K562 (cell line): ENCODE measurements around the gene CARM1. TPM values are rescaled to one million over a fixed set of nuclear protein-coding genes. Genes with fewer than 3 reads are reported as not detected.

Experiments
- BRF1 ChIP-seq: IDR thresholded peaks from 3 replicates; pipeline ENCODE4 v1.6.1; 2011; ENCODE audit warnings: borderline replicate concordance, mild to moderate bottlenecking; ENCODE audit not compliant: insufficient read length; ENCODE audit errors: extremely low read depth
- FOXP1 ChIP-seq: sonication (generic); formaldehyde crosslinking; IDR thresholded peaks from 2 replicates; pipeline ENCODE4 v1.8.0; 2022; ENCODE audit warnings: mild to moderate bottlenecking, missing genetic modification reagents
- GABPB2 ChIP-seq: fragments of 250-450 bp; sonication (Bioruptor Pico); conservative IDR thresholded peaks from 2 replicates; pipeline ENCODE4 v1.5.1; 2021; ENCODE audit warnings: mild to moderate bottlenecking
- HSF4 ChIP-seq: fragments of 250-450 bp; sonication (Bioruptor Pico); IDR thresholded peaks from 2 replicates; pipeline ENCODE4 v2.1.2; 2022; ENCODE audit warnings: mild to moderate bottlenecking, moderate library complexity, borderline replicate concordance
- KDM2B ChIP-seq: fragments of 250-450 bp; sonication (Bioruptor Pico); IDR thresholded peaks from 2 replicates; pipeline ENCODE4 v1.8.0; 2021; ENCODE audit warnings: mild to moderate bottlenecking, moderate library complexity
- LARP7 ChIP-seq: fragments of 450-650 bp; IDR thresholded peaks from 2 replicates; pipeline ENCODE4 v1.6.1; 2016
- MYC ChIP-seq, 2 experiments: fragments of 250-450 bp in 1 of 2; sonication (Bioruptor Pico) in 1 of 2; IDR thresholded peaks; 2 replicates each; pipeline versions ENCODE4 v1.5.1 to v1.6.1; 2012 to 2021; ENCODE audit warnings: low read depth in 2 of 2, borderline replicate concordance in 1 of 2, improper control_type of control experiment in 1 of 2, low read length in 1 of 2, mild to moderate bottlenecking in 1 of 2, moderate library complexity in 1 of 2
- PRPF4 ChIP-seq: fragments of 200-400 bp; formaldehyde crosslinking; IDR thresholded peaks from one replicate; pipeline ENCODE4 v1.6.1; 2017; ENCODE audit warnings: low read length, low read depth, mild to moderate bottlenecking; ENCODE audit not compliant: insufficient read depth, poor library complexity, severe bottlenecking
- XRCC4 ChIP-seq: IDR thresholded peaks from one replicate; pipeline ENCODE4 v1.6.1; 2011; ENCODE audit not compliant: insufficient read depth, insufficient read length; ENCODE audit errors: extremely low read depth
- ZNF134 ChIP-seq: fragments of 250-450 bp; sonication (Bioruptor Pico); conservative IDR thresholded peaks from 2 replicates; pipeline ENCODE4 v1.4.0; 2020
- ZNF408 ChIP-seq: fragments of 250-450 bp; sonication (Bioruptor Pico); IDR thresholded peaks from 2 replicates; pipeline ENCODE4 v1.4.0; 2020; ENCODE audit warnings: low read depth, mild to moderate bottlenecking, moderate library complexity
- ZNF561 ChIP-seq: fragments of 450-650 bp; formaldehyde crosslinking; conservative IDR thresholded peaks from 2 replicates; pipeline ENCODE4 v1.4.0; 2020; ENCODE audit warnings: mild to moderate bottlenecking, moderate library complexity
- polyA plus RNA-seq, 8 experiments: library from polyadenylated mRNA; depleted of rRNA in 4 of 8; stranded (reverse) in 5 of 8; unstranded in 3 of 8; fragments of >200 nt; fragmentation: Nextera tagmentation in 2 of 8; fragmentation: Illumina TruSeq in 1 of 8; extraction: Ambion mirVana in 2 of 8; extraction: Trizol in 1 of 8; gene quantifications; 2 replicates each; pipeline versions ENCODE4 v1.2.1 to v1.2.3, GENCODE V29; 2011 to 2014; ENCODE audit warnings: inconsistent platforms in 1 of 8, missing spikeins in 1 of 8
- total RNA-seq, 7 experiments: library from RNA; depleted of rRNA in 6 of 7; stranded (reverse); fragments of >200 nt in 6 of 7; fragmentation: Illumina TruSeq in 2 of 7; extraction: Trizol in 2 of 7; gene quantifications; 2 replicates each; pipeline versions ENCODE4 v1.2.1 to v1.2.3, GENCODE V29; 2011 to 2021; ENCODE audit warnings: low replicate concordance in 1 of 7
- TF ChIP-seq, protein P1 (sequence below), 2 experiments: fragments of 150-350 bp in 1 of 2; IDR thresholded peaks; 2 replicates each; pipeline ENCODE4 v1.6.1; 2012 to 2016; ENCODE audit warnings: low read depth in 2 of 2, low read length in 2 of 2, mild to moderate bottlenecking in 1 of 2, moderate library complexity in 1 of 2
- TF ChIP-seq, protein P2 (sequence below), 2 experiments: IDR thresholded peaks; 2 replicates each; pipeline ENCODE4 v1.6.1; 2011; ENCODE audit warnings: borderline replicate concordance in 1 of 2, control low read depth in 1 of 2, low read depth in 1 of 2, low read length in 1 of 2, mild to moderate bottlenecking in 1 of 2, mixed read lengths in 1 of 2, moderate library complexity in 1 of 2; ENCODE audit not compliant: insufficient read depth in 1 of 2, insufficient read length in 1 of 2, poor library complexity in 1 of 2, severe bottlenecking in 1 of 2; ENCODE audit errors: extremely low read depth in 1 of 2
- TF ChIP-seq, protein P3 (sequence below): fragments of 250-450 bp; sonication (Bioruptor Pico); IDR thresholded peaks from 2 replicates; pipeline ENCODE4 v1.8.0; 2021; ENCODE audit warnings: borderline replicate concordance, mild to moderate bottlenecking, moderate library complexity; ENCODE audit not compliant: poor library complexity, severe bottlenecking
- TF ChIP-seq, protein P4 (sequence below): fragments of 450-650 bp; IDR thresholded peaks from 2 replicates; pipeline ENCODE4 v1.6.1; 2017; ENCODE audit warnings: antibody characterized with exemption, mild to moderate bottlenecking

Gene CARM1
- total and polyA plus RNA-seq, 9 of the 15 experiments (the other 6 are each of a cell fraction or from before 2014, with no cell fraction given): 0.36 to 86.0 (median 29.7) TPM

DNA sequence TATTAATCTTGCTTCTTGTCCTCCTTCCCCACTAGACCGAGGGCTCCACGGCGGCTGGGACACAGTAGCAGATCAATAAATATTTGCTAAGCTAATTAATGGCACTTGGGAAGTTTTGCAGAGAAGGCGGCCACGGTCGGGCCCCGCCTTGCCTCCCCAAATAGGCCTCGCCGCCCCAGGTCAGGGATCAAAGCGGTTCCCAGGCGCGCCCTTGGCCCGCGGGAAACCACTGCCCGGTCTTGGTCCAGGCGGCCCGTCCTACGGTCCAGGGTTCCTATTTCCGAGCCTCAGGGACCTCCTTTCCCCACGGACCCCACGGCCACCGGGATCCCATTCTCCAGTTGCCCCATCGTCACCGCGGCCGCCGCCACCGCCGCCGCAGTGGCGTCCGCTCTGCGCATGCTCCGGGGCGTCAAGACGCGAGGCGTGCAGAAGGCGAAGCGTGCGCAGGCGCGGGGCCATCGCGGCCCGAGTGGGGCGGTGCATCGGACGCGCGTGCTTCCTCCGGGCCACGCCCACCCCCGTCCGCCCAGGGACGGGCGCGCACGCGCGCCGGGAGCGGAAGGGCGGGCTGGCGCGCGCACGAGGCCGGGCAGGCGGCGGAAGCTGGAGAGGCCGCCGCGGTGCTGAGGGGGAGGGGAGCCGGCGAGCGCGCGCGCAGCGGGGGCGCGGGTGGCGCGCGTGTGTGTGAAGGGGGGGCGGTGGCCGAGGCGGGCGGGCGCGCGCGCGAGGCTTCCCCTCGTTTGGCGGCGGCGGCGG lies 89.1 kb downstream of the CARM1 start, which contains the start of gene SMARCA4 (continued):
- TF ChIP-seq, protein P1, sequence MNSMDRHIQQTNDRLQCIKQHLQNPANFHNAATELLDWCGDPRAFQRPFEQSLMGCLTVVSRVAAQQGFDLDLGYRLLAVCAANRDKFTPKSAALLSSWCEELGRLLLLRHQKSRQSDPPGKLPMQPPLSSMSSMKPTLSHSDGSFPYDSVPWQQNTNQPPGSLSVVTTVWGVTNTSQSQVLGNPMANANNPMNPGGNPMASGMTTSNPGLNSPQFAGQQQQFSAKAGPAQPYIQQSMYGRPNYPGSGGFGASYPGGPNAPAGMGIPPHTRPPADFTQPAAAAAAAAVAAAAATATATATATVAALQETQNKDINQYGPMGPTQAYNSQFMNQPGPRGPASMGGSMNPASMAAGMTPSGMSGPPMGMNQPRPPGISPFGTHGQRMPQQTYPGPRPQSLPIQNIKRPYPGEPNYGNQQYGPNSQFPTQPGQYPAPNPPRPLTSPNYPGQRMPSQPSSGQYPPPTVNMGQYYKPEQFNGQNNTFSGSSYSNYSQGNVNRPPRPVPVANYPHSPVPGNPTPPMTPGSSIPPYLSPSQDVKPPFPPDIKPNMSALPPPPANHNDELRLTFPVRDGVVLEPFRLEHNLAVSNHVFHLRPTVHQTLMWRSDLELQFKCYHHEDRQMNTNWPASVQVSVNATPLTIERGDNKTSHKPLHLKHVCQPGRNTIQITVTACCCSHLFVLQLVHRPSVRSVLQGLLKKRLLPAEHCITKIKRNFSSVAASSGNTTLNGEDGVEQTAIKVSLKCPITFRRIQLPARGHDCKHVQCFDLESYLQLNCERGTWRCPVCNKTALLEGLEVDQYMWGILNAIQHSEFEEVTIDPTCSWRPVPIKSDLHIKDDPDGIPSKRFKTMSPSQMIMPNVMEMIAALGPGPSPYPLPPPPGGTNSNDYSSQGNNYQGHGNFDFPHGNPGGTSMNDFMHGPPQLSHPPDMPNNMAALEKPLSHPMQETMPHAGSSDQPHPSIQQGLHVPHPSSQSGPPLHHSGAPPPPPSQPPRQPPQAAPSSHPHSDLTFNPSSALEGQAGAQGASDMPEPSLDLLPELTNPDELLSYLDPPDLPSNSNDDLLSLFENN (IDR thresholded peaks at IDR 0.05; ENCODE audit: low read depth in 2 of 2, low read length in 2 of 2): no peak
- TF ChIP-seq, protein P2, sequence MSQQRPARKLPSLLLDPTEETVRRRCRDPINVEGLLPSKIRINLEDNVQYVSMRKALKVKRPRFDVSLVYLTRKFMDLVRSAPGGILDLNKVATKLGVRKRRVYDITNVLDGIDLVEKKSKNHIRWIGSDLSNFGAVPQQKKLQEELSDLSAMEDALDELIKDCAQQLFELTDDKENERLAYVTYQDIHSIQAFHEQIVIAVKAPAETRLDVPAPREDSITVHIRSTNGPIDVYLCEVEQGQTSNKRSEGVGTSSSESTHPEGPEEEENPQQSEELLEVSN (IDR thresholded peaks at IDR 0.05; ENCODE audit: borderline replicate concordance in 1 of 2, extremely low read depth in 1 of 2, insufficient read depth in 1 of 2, insufficient read length in 1 of 2, low read depth in 1 of 2, low read length in 1 of 2, poor library complexity in 1 of 2, severe bottlenecking in 1 of 2): peak; percentile 89 to 91
- TF ChIP-seq BRF1: no peak
- TF ChIP-seq, protein P3, sequence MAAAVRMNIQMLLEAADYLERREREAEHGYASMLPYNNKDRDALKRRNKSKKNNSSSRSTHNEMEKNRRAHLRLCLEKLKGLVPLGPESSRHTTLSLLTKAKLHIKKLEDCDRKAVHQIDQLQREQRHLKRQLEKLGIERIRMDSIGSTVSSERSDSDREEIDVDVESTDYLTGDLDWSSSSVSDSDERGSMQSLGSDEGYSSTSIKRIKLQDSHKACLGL (CRISPR knock-in tag): no peak
- TF ChIP-seq, protein P4, sequence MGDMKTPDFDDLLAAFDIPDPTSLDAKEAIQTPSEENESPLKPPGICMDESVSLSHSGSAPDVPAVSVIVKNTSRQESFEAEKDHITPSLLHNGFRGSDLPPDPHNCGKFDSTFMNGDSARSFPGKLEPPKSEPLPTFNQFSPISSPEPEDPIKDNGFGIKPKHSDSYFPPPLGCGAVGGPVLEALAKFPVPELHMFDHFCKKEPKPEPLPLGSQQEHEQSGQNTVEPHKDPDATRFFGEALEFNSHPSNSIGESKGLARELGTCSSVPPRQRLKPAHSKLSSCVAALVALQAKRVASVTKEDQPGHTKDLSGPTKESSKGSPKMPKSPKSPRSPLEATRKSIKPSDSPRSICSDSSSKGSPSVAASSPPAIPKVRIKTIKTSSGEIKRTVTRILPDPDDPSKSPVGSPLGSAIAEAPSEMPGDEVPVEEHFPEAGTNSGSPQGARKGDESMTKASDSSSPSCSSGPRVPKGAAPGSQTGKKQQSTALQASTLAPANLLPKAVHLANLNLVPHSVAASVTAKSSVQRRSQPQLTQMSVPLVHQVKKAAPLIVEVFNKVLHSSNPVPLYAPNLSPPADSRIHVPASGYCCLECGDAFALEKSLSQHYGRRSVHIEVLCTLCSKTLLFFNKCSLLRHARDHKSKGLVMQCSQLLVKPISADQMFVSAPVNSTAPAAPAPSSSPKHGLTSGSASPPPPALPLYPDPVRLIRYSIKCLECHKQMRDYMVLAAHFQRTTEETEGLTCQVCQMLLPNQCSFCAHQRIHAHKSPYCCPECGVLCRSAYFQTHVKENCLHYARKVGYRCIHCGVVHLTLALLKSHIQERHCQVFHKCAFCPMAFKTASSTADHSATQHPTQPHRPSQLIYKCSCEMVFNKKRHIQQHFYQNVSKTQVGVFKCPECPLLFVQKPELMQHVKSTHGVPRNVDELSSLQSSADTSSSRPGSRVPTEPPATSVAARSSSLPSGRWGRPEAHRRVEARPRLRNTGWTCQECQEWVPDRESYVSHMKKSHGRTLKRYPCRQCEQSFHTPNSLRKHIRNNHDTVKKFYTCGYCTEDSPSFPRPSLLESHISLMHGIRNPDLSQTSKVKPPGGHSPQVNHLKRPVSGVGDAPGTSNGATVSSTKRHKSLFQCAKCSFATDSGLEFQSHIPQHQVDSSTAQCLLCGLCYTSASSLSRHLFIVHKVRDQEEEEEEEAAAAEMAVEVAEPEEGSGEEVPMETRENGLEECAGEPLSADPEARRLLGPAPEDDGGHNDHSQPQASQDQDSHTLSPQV: peak; percentile 77
- TF ChIP-seq ZNF561 (CRISPR knock-in tag): no peak
- TF ChIP-seq ZNF408 (CRISPR knock-in tag): no peak
- TF ChIP-seq XRCC4: no peak
- no peak for TF ChIP-seq HSF4 (CRISPR knock-in tag)
- TF ChIP-seq LARP7: no peak
- no peak for TF ChIP-seq GABPB2
- TF ChIP-seq PRPF4: no peak
- 0 out of 2 replicates have a peak, but pooled peaks have one; percentile 50 for TF ChIP-seq KDM2B (CRISPR knock-in tag)
- TF ChIP-seq ZNF134: no peak
- peak; percentile 90 for TF ChIP-seq MYC (IDR thresholded peaks at IDR 0.05; ENCODE audit: low read depth, low read length)
- no peak for TF ChIP-seq MYC (CRISPR knock-in tag; IDR thresholded peaks at IDR 0.05; ENCODE audit: borderline replicate concordance, low read depth)
- TF ChIP-seq FOXP1: peak; percentile 86; the same call in 1 of the 2 replicates
